Measurements from ENCODE around the gene ETDB. TPM values are rescaled to one million over a fixed set of nuclear protein-coding genes. Genes with fewer than 3 reads are reported as not detected.

The ETDB gene
- total and polyA plus RNA-seq, 2 of the 4 experiments (the other 2 are of a cell fraction): not detected

DNA sequence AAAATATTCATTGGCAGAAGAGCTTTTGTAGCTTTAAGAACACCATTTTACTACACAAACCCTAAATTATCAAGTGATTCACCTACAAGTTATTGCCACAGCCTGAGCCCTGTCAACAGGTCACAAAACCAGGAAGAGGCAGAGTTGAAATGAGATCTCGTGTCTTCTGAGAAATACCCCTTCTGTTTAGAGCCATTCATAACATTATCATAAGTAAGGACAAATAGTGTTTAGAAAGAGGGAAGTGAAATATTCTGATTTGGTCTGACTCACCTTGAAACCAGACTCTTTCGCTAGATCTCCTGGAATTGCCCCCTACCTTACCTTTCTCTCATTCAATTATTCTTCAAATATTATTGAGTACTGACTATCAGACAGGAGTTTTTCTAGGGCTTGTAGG lies 5.9 kb downstream of the ETDB start:
- H3K79me1 ChIP-seq (ENCODE audit: low read depth in 1 of 2, low read length in 2 of 2): no peaks in the 10 kb centered on the region
- no peak overlapping the region for H3K23ac ChIP-seq (ENCODE audit: low read depth, low read length)
- no peaks in the 10 kb centered on the region for H4K20me1 ChIP-seq (ENCODE audit: insufficient read depth, low read length)
- H3K27me3 ChIP-seq (ENCODE audit: control insufficient read depth, insufficient read depth, low read length): no peaks in the 10 kb centered on the region
- no peak overlapping the region for H3K4me2 ChIP-seq (ENCODE audit: low read depth, low read length)
- no peak for ATAC-seq (ENCODE audit: low read depth)
- H2AK5ac ChIP-seq (ENCODE audit: low read depth, low read length): no peak overlapping the region
- ChIA-PET CTCF (interaction anchor here (0.6 kb wide), 1 partner anchor 372 kb away, joined by 4 read pairs; no protein-coding TSS in a partner anchor), POLR2A (ENCODE audit: unreplicated experiment) (no interaction called here)
- H2BK5ac ChIP-seq (ENCODE audit: low read depth, low read length, poor library complexity, severe bottlenecking): no peak overlapping the region
- no peak overlapping the region for H3K4me3 ChIP-seq (ENCODE audit: insufficient read depth, low read depth, low read length)
- no peak overlapping the region for H4K91ac ChIP-seq (ENCODE audit: insufficient read depth, low read depth, low read length)
- H2AK9ac ChIP-seq (replicated peaks; ENCODE audit: low read depth, low read length, poor library complexity): no peak overlapping the region
- H4K8ac ChIP-seq (ENCODE audit: low read depth in 2 of 2, low read length in 2 of 2): no peak overlapping the region
- H2AFZ ChIP-seq (replicated peaks; ENCODE audit: low read length, poor library complexity): no peak overlapping the region
- H3K36me3 ChIP-seq (ENCODE audit: control insufficient read depth, insufficient read depth, low read length): no peaks in the 10 kb centered on the region
- no peaks in the 10 kb centered on the region for H3K4me1 ChIP-seq (ENCODE audit: control insufficient read depth, insufficient read depth, low read length)
- no peak overlapping the region for H2BK120ac ChIP-seq (ENCODE audit: low read depth, low read length)
- no peak overlapping the region for H2BK15ac ChIP-seq (ENCODE audit: low read depth, low read length)
- no peaks in the 10 kb centered on the region for H3K9me1 ChIP-seq (ENCODE audit: insufficient read depth, low read length)
- H3K9ac ChIP-seq (ENCODE audit: low read depth, low read length): no peak overlapping the region
- intact Hi-C loops (cut with micrococcal nuclease): no loop called here
- dilution Hi-C loops (cut with HindIII; ENCODE audit: low sequenced_read_pairs, unreplicated experiment): no loop called here
- no peak for TF ChIP-seq NFE2L2 (IDR thresholded peaks at IDR 0.05; ENCODE audit: low read depth, low read length)
- TF ChIP-seq POLR2A (IDR thresholded peaks at IDR 0.05; ENCODE audit: low read depth, low read length): no peak
- TF ChIP-seq MAZ (IDR thresholded peaks at IDR 0.05; ENCODE audit: borderline replicate concordance, low read depth, low read length): no peak
- TF ChIP-seq, protein P1, sequence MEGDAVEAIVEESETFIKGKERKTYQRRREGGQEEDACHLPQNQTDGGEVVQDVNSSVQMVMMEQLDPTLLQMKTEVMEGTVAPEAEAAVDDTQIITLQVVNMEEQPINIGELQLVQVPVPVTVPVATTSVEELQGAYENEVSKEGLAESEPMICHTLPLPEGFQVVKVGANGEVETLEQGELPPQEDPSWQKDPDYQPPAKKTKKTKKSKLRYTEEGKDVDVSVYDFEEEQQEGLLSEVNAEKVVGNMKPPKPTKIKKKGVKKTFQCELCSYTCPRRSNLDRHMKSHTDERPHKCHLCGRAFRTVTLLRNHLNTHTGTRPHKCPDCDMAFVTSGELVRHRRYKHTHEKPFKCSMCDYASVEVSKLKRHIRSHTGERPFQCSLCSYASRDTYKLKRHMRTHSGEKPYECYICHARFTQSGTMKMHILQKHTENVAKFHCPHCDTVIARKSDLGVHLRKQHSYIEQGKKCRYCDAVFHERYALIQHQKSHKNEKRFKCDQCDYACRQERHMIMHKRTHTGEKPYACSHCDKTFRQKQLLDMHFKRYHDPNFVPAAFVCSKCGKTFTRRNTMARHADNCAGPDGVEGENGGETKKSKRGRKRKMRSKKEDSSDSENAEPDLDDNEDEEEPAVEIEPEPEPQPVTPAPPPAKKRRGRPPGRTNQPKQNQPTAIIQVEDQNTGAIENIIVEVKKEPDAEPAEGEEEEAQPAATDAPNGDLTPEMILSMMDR (conservative IDR thresholded peaks at IDR 0.05; ENCODE audit: low read depth, low read length): no peak
- TF ChIP-seq CEBPB (IDR thresholded peaks at IDR 0.05; ENCODE audit: low read depth, low read length): no peak
- TF ChIP-seq, protein P2, sequence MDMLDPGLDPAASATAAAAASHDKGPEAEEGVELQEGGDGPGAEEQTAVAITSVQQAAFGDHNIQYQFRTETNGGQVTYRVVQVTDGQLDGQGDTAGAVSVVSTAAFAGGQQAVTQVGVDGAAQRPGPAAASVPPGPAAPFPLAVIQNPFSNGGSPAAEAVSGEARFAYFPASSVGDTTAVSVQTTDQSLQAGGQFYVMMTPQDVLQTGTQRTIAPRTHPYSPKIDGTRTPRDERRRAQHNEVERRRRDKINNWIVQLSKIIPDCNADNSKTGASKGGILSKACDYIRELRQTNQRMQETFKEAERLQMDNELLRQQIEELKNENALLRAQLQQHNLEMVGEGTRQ (IDR thresholded peaks at IDR 0.05; ENCODE audit: low read depth, low read length): no peak
- TF ChIP-seq SMC3 (IDR thresholded peaks at IDR 0.05; ENCODE audit: low read depth, low read length): no peak
- TF ChIP-seq MAFK (IDR thresholded peaks at IDR 0.05; ENCODE audit: low read depth, low read length): no peak
- TF ChIP-seq CHD1 (IDR thresholded peaks at IDR 0.05; ENCODE audit: low read depth, low read length): no peak
- TF ChIP-seq, protein P3, sequence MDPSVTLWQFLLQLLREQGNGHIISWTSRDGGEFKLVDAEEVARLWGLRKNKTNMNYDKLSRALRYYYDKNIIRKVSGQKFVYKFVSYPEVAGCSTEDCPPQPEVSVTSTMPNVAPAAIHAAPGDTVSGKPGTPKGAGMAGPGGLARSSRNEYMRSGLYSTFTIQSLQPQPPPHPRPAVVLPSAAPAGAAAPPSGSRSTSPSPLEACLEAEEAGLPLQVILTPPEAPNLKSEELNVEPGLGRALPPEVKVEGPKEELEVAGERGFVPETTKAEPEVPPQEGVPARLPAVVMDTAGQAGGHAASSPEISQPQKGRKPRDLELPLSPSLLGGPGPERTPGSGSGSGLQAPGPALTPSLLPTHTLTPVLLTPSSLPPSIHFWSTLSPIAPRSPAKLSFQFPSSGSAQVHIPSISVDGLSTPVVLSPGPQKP (IDR thresholded peaks at IDR 0.05; ENCODE audit: borderline replicate concordance, low read depth, low read length): no peak
- TF ChIP-seq BHLHE40 (IDR thresholded peaks at IDR 0.05; ENCODE audit: low read depth, low read length): no peak
- no peak for TF ChIP-seq RAD21 (IDR thresholded peaks at IDR 0.05; ENCODE audit: low read length)
- TF ChIP-seq RFX5 (IDR thresholded peaks at IDR 0.05; ENCODE audit: low read depth, low read length): no peak
- TF ChIP-seq MXI1 (IDR thresholded peaks at IDR 0.05; ENCODE audit: borderline replicate concordance, low read depth, low read length): no peak
- TF ChIP-seq FOS (IDR thresholded peaks at IDR 0.05; ENCODE audit: low read depth, low read length): no peak
- TF ChIP-seq RCOR1 (IDR thresholded peaks at IDR 0.05; ENCODE audit: insufficient replicate concordance, low read length): no peak
- H3K9me3 ChIP-seq (ENCODE audit: control insufficient read depth, insufficient read depth, low read length): no peaks in the 10 kb centered on the region
- H3K18ac ChIP-seq (ENCODE audit: low read depth, low read length): no peak overlapping the region
- no CpG with 5 or more reads among the region's 2 CpGs for WGBS, 2 experiments (ENCODE audit: extremely low coverage in 2 of 2, insufficient read length in 1 of 2)
- H3K27ac ChIP-seq (ENCODE audit: insufficient read depth, low read length): no peak overlapping the region
- no peak overlapping the region for H2BK20ac ChIP-seq (ENCODE audit: low read depth, low read length)
- no peak for DNase-seq
- no peak overlapping the region for H4K5ac ChIP-seq (ENCODE audit: low read depth, low read length)
- H3K56ac ChIP-seq (ENCODE audit: extremely low read depth, insufficient read depth, low read length): no peak overlapping the region
- BruUV-seq (replicated peaks): no TSS peak
- H3K14ac ChIP-seq (replicated peaks; ENCODE audit: low read depth, low read length): no peak overlapping the region
- in situ Hi-C loops (cut with MboI; ENCODE audit: low sequenced_read_pairs): no loop called here
- no peak overlapping the region for H3K4ac ChIP-seq (ENCODE audit: low read depth, low read length)

Measured in IMR-90 (cell line).